CD4-positive, alpha-beta T cell treated with Interleukin-4 for 4 hours (primary cell): ENCODE results near the gene UBAC2.

Source experiments
- DNase-seq: peaks from one replicate; pipeline ENCODE4 v3.0.0-alpha.2; 2020

Gene UBAC2

DNA sequence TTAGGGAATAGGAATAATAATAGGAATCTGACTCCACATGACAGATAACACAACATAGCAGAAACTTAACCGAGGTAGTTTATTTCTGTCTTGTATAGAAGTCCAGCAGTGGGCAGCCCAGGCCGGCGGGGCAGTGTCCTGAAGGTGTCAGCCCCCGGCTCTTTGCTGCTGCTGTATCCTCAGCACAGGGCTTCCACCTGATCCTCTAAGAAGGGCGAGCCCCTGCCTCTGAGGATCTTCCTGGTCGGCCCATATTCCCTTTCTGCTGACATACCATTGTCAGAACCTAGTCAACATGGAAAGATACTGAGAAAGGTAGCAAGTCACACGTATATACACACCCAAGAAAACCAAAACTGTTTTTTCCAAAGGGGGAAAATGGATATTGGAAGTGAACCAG lies 162.7 kb downstream of the UBAC2 start:
- no peak for DNase-seq

DNA sequence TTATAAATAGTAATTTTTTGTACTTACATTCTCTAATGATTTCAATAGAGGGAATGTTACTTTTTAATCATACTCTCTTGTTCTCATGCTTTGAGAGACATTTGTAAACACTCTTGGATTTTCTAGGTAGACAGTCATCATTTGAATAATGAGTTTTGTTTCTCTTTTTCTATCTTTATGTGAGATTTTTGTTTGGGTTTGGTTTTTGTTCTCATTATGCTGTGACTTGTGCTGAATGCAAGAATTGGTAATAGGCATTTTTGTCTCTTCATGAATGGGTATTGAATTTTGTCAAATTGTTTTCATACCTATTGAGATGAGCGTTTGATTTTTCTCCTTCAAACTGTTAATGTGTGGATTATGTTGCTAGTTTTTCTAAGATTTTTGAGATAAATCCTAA lies 163.3 kb downstream of the UBAC2 start:
- no peak for DNase-seq

GRCh38 chr13:99366075-99366987 lies 165.7 kb downstream of the UBAC2 start:
- no peak for DNase-seq

- DNase-seq: peak; percentile 57
Observed at GRCh38 chr13:99367106-99367616, 166.5 kb downstream of the UBAC2 start.

- no peak for DNase-seq
Observed at GRCh38 chr13:99367663-99368448, 167.2 kb downstream of the UBAC2 start.

- DNase-seq: peak; percentile 63
Observed at GRCh38 chr13:99370481-99371275, 170.0 kb downstream of the UBAC2 start.

DNA sequence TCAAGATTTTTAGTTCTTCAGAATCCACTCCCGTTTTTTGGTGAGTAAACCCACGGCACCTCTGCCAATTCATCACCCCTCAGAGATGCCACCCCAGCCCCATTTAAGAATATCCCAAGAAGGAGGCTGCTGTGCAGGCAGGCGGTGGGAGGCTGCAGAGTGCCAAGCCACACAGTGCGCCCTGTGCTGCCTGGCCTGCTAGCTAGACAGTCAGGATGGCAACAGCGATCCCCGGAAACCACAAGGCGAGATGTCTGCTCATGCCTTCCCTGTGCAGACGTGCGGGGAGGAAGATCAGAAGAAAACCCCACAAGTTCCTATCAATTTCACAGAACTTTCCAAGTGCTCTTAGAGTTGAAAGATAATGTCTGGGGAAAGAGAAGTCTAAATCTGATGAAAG lies 171.3 kb downstream of the UBAC2 start:
- peak; percentile 71 for DNase-seq

DNA sequence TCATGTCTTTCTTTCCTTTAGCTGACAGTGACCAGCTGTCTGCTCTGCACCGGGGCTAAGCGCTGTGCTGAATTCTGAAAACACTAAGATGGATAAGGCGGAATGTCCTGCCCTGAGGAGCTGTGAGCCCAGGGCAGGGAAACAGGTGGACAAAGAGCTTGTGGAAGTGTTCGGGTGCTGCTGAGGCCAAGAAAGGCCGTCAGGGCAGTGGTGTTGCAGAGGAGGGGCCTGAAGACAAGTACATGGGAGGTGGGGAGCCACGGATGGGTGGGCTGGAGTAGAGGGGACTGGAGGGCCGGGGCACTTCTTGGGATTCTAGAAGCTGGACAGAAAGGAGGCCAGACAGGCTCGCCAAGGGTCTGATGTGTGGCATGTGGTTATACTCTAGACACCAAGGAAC lies 172.8 kb downstream of the UBAC2 start:
- no peak for DNase-seq

GRCh38 chr13:99374169-99374991 lies 173.7 kb downstream of the UBAC2 start:
- no peak for DNase-seq

- no peak for DNase-seq
Observed at GRCh38 chr13:99374994-99375737, 174.5 kb downstream of the UBAC2 start.

GRCh38 chr13:99375738-99376080 lies 175.1 kb downstream of the UBAC2 start:
- no peak for DNase-seq

- DNase-seq: no peak
Observed at GRCh38 chr13:99376132-99376531, 175.5 kb downstream of the UBAC2 start.

GRCh38 chr13:99376924-99377323 lies 176.3 kb downstream of the UBAC2 start:
- no peak for DNase-seq

DNA sequence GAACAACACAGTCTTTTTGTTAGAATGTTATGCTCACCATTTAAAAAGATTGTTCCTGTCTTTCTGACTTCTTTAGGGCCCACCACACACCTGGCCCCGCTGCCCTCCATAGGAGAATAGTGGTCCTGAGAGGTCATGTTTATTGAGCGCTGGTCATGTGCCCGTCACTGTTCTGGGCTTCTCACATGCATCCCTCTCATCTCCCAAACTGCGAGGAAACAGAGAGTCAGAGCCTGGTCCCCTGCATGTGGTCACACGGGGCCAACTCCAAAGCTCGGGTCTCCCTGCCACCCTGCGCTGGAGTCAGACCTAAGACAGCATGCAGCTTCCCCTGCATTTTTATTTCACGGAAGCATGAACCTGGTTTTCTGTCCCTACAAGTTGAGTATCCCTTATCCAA lies 177.0 kb downstream of the UBAC2 start:
- no peak for DNase-seq

DNA sequence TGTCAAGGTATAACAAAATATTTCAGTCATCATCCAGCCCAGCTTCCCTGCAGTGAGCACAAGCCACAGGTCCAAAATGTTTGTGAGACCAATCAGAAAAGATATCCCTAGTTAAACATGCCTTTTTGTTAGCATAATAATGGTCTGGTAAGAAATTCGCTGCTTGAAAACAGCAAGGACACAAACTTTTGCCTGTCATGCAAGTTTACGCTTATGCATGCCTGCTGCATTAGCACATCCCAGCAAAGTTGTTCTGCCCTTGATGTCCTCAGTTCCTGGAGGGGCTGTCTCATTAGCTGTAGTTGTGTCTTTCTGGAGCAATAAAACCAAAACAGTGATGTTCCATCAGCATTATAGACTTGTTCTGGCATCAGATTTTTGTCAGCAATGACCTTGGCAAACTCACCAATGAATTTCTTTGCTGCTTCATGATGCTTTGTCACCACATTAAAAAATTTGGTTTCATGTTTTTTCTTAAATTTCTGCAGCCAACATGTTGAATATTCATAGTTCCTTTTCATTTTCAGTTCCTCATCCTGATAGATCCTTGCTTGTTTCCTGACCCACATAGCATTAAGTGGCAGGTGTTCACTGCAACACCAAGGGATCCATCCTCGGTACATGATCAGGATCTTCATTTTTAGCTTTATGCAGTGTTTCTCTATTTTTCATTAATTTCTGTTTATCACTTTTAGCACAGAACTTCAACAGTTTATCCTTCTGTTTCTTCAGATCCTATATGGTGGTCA lies 178.5 kb downstream of the UBAC2 start:
- no peak for DNase-seq

DNA sequence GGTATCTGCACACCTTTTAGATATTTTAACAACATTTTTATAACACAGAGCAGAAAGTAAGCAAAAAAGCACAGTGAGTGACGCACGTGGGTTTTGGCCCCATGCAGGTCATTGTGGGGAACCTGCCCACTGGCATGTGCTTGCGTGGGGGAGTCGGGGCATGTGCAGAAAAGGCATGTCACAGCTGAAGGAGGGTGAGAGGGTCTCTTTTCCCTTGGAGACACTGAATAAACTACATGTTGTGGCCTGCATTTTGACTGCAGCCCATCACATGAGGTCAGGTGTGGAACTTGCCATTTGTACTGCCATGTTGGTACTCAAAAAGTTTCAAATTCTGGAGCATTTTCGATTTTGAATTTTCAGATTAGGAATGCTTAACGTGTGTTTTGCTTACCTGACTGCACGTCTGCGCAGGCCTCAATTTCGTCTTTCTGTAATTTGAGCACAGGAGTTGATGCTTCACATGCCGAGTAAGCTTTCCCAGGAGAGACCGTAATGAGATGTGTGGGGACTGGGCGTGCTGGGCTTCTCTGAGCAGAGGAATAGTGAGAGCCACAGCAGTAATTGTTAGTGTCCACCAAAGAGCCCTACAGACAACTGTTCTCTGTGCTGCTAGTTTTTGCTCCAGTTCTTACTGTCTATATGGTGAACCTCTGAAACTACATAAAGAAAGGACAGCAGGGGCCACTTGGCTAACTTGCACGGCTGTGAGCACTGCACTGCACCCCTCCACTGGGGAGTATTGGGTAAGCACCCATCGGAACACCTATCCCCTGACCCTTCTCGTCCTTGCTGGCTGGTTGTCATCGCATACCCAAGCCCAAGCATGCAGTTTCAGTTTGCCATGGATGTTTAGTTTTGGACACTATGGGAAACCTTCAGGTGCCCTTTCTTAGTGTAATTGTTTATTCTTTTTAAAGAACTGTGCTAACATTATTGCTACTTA lies 179.5 kb downstream of the UBAC2 start:
- no peak for DNase-seq

- DNase-seq: peak; percentile 70
Observed at GRCh38 chr13:99380921-99381645, 180.4 kb downstream of the UBAC2 start.

DNA sequence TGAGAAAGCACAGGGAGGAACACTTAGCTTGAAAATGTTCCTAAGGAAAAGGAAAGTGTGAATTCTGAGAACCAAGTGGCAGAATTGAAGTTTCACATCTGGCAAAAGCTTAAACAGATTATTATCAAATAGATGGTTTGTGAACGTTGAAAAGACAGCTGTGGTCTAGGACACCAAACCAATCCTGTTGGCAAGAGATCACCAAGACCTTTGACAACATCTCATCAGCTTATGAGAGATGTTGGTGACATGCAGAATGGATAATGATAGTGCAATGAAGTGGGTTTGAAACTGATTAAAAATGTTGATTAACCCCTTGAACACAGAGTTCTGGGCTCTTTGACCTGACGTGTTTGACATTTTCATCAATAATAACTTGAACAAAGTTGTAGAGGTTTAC lies 181.1 kb downstream of the UBAC2 start:
- no peak for DNase-seq
